HCT116 (cell line): ENCODE results near the gene LIN7B. TPM values are rescaled to one million over a fixed set of nuclear protein-coding genes. Genes with fewer than 3 reads are reported as not detected.

ENCODE experiments used
- ATAC-seq: fragments of 200-7000 bp; cut with Tn5 transposase; 2 replicates; pipeline ENCODE4 v1.9.1; 2020; ENCODE audit warnings: mild to moderate bottlenecking, moderate library complexity
- BruUV-seq: library from RNA; stranded (reverse); fragments of 400-500 nt; replicated peaks from 2 replicates; lab custom pipeline; 2021; lab: Mats Ljungman, UMichigan
- CTCF ChIA-PET: fragments of 300-600 bp; sonication (Branson Sonifier 250); formaldehyde crosslinking; loops from one replicate; lab custom pipeline; 2021; ENCODE audit warnings: antibody characterized with exemption; lab: Charles Lee
- POLR2A ChIA-PET: fragments of 300-600, 350-600 bp; sonication (Branson Sonifier 250); formaldehyde crosslinking; loops from one replicate; lab custom pipeline; 2021; ENCODE audit warnings: antibody characterized with exemption; lab: Charles Lee
- RAD21 ChIA-PET, 2 experiments: fragments of 300-600 bp; sonication (Branson Sonifier 250); formaldehyde crosslinking; loops; one replicate each; lab custom pipeline; 2023; ENCODE audit warnings: low total read pairs in 2 of 2; ENCODE audit not compliant: uncharacterized antibody in 2 of 2, unreplicated experiment in 2 of 2, low non-redundant PET in 1 of 2; lab: Charles Lee
- DNase-seq: peaks from one replicate; pipeline ENCODE4 v3.0.0-alpha.2; 2010; ENCODE audit warnings: low read depth, low spot score
- H2AFZ ChIP-seq: fragments of 200-600 bp; shearing (Covaris generic), sonication (generic); 2 replicates; pipeline ENCODE4 v1.6.1; 2017; ENCODE audit warnings: low read depth, mixed run types, mixed read lengths, antibody characterized with exemption, low read length; ENCODE audit not compliant: poor library complexity, severe bottlenecking
- H3K27ac ChIP-seq: 2 replicates; pipeline ENCODE4 v1.5.1; 2012; ENCODE audit warnings: low read depth, low read length
- H3K27me3 ChIP-seq: fragments of 200-600 bp; sonication (generic); 2 replicates; pipeline ENCODE4 v1.6.1; 2016; ENCODE audit warnings: mixed run types, low read length, mixed read lengths; ENCODE audit not compliant: insufficient read depth
- H3K36me3 ChIP-seq, 2 experiments: fragments of 200-500 bp in 1 of 2; fragments of 200-600 bp in 1 of 2; sonication (Bioruptor generic) in 1 of 2; sonication (generic) in 1 of 2; 2 replicates each; pipeline versions ENCODE4 v1.5.1 to v1.6.1; 2014 to 2016; ENCODE audit warnings: low read length in 2 of 2, inconsistent platforms in 1 of 2, mixed read lengths in 1 of 2, mixed run types in 1 of 2; ENCODE audit not compliant: insufficient read depth in 2 of 2, control insufficient read depth in 1 of 2
- H3K4me1 ChIP-seq, 2 experiments: fragments of 200-600 bp in 1 of 2; sonication (generic) in 1 of 2; 2 replicates each; pipeline versions ENCODE4 v1.5.1 to v1.6.1; 2012 to 2017; ENCODE audit warnings: low read length in 2 of 2, inconsistent platforms in 1 of 2, mild to moderate bottlenecking in 1 of 2, mixed read lengths in 1 of 2, mixed run types in 1 of 2, moderate library complexity in 1 of 2; ENCODE audit not compliant: insufficient read depth in 2 of 2, control insufficient read depth in 1 of 2
- H3K4me2 ChIP-seq: fragments of 200-600 bp; sonication (generic); 2 replicates; pipeline ENCODE4 v1.6.1; 2017; ENCODE audit warnings: mixed run types, low read length, mixed read lengths
- H3K4me3 ChIP-seq, 2 experiments: fragments of 200-600 bp in 1 of 2; sonication (generic) in 1 of 2; replicated peaks in 1 of 2; 2 replicates each; pipeline ENCODE4 v1.5.1; 2011 to 2016; ENCODE audit warnings: low read length in 2 of 2, control low read depth in 1 of 2, low read depth in 1 of 2, mild to moderate bottlenecking in 1 of 2, mixed read lengths in 1 of 2, mixed run types in 1 of 2
- H3K79me2 ChIP-seq: fragments of 200-600 bp; sonication (generic); 2 replicates; pipeline ENCODE4 v1.6.1; 2017; ENCODE audit warnings: mild to moderate bottlenecking, mixed run types, low read length, moderate library complexity, mixed read lengths; ENCODE audit not compliant: insufficient read depth
- H3K9ac ChIP-seq: fragments of 200-600 bp; sonication (generic); 2 replicates; pipeline ENCODE4 v1.6.1; 2016; ENCODE audit warnings: low read length, mixed read lengths
- H3K9me2 ChIP-seq: fragments of 200-600 bp; sonication (generic), shearing (Covaris generic); 2 replicates; pipeline ENCODE4 v1.6.1; 2017; ENCODE audit warnings: mixed run types, mild to moderate bottlenecking, moderate library complexity; ENCODE audit not compliant: insufficient read depth
- H3K9me3 ChIP-seq, 2 experiments: fragments of 200-500 bp in 1 of 2; fragments of 200-600 bp in 1 of 2; sonication (Bioruptor generic) in 1 of 2; sonication (generic) in 1 of 2; 2 replicates each; pipeline ENCODE4 v1.6.1; 2014 to 2017; ENCODE audit warnings: low read length in 2 of 2, mixed read lengths in 2 of 2, inconsistent platforms in 1 of 2, low read depth in 1 of 2, mild to moderate bottlenecking in 1 of 2, mixed run types in 1 of 2, moderate library complexity in 1 of 2; ENCODE audit not compliant: control insufficient read depth in 1 of 2, insufficient read depth in 1 of 2
- H4K20me1 ChIP-seq: fragments of 200-600 bp; sonication (generic), shearing (Covaris generic); 2 replicates; pipeline ENCODE4 v1.6.1; 2017; ENCODE audit warnings: mixed run types, mild to moderate bottlenecking, moderate library complexity; ENCODE audit not compliant: insufficient read depth
- ATF3 ChIP-seq: IDR thresholded peaks from 2 replicates; pipeline ENCODE4 v1.6.1; 2012
- CEBPB ChIP-seq: IDR thresholded peaks from 2 replicates; pipeline ENCODE4 v1.6.1; 2012; ENCODE audit warnings: low read depth
- CTCF ChIP-seq, 3 experiments: fragments of 200-600 bp in 1 of 3; sonication (generic) in 1 of 3; IDR thresholded peaks in 2 of 3; conservative IDR thresholded peaks in 1 of 3; 2 replicates each; pipeline ENCODE4 v1.5.1; 2012 to 2017; ENCODE audit warnings: low read depth in 2 of 3, low read length in 2 of 3, antibody characterized with exemption in 1 of 3, borderline replicate concordance in 1 of 3, control low read depth in 1 of 3, mild to moderate bottlenecking in 1 of 3, mixed read lengths in 1 of 3, mixed run types in 1 of 3, moderate library complexity in 1 of 3; ENCODE audit not compliant: insufficient read depth in 1 of 3
- ELF1 ChIP-seq: IDR thresholded peaks from 2 replicates; pipeline ENCODE4 v1.6.1; 2012; ENCODE audit warnings: low read depth, borderline replicate concordance
- EZH2phosphoT487 ChIP-seq: fragments of 200-600 bp; IDR thresholded peaks from 2 replicates; pipeline ENCODE4 v1.6.1; 2018; ENCODE audit warnings: antibody characterized with exemption, borderline replicate concordance
- FOSL1 ChIP-seq: IDR thresholded peaks from 2 replicates; pipeline ENCODE4 v1.6.1; 2012; ENCODE audit warnings: low read depth
- MAX ChIP-seq: IDR thresholded peaks from 2 replicates; pipeline ENCODE4 v1.6.1; 2012
- SIN3A ChIP-seq: IDR thresholded peaks from 2 replicates; pipeline ENCODE4 v1.6.1; 2012; ENCODE audit warnings: low read depth
- SRF ChIP-seq: IDR thresholded peaks from 2 replicates; pipeline ENCODE4 v1.6.1; 2012; ENCODE audit warnings: low read depth
- TCF7L2 ChIP-seq: IDR thresholded peaks from 2 replicates; pipeline ENCODE4 v1.7.0; 2011; ENCODE audit warnings: borderline replicate concordance, inconsistent platforms; ENCODE audit not compliant: insufficient read depth, insufficient read length; ENCODE audit errors: extremely low read depth
- ZBTB33 ChIP-seq: IDR thresholded peaks from 2 replicates; pipeline ENCODE4 v1.6.1; 2011; ENCODE audit warnings: mild to moderate bottlenecking, low read length, moderate library complexity; ENCODE audit not compliant: insufficient replicate concordance; ENCODE audit errors: extremely low read depth
- ZFX ChIP-seq: fragments of 450-650 bp; IDR thresholded peaks from 2 replicates; pipeline ENCODE4 v1.6.1; 2017
- intact Hi-C: fragments of 100-400 bp; cut with micrococcal nuclease; formaldehyde crosslinking; loops from 2 replicates; pipeline ENCODE4 v1.10.0; 2022
- total RNA-seq: library from RNA; stranded (reverse); gene quantifications from one replicate; pipeline ENCODE4 v1.2.1, GENCODE V29; 2021; ENCODE audit not compliant: unreplicated experiment

LIN7B gene
- total RNA-seq, 1 experiment from 2014 or later = 7.2 TPM

- no peak for TF ChIP-seq CEBPB
- TF ChIP-seq TCF7L2 = no peak
- TF ChIP-seq ZBTB33 = no peak
- TF ChIP-seq SIN3A = no peak
- no TSS peak for BruUV-seq
- POLR2A ChIA-PET = interaction anchor here (1.2 kb wide), 1 partner anchor 8 kb away, joined by 5 read pairs; no protein-coding TSS in a partner anchor
Measured at GRCh38 chr19:49135686-49136085, 21.5 kb downstream of the LIN7B start.

GRCh38 chr19:49136771-49137171, 22.6 kb downstream of the LIN7B start:
- H4K20me1 ChIP-seq = no peaks in the 10 kb centered on the region
- DNase-seq (no peak), ATAC-seq (no peak)
- POLR2A ChIA-PET = interaction anchor here (1.2 kb wide), 1 partner anchor 9 kb away, joined by 5 read pairs; no protein-coding TSS in a partner anchor
- H3K4me1 ChIP-seq = peaks cover 4 to 16% of the 10 kb centered on the region in 2 experiments
- no peak overlapping the region for H3K9ac ChIP-seq
- intact Hi-C loops = no loop called here
- H3K9me3 ChIP-seq = no peaks in the 10 kb centered on the region
- H3K4me3 ChIP-seq = no peak overlapping the region
- no peaks in the 10 kb centered on the region for H3K79me2 ChIP-seq
- H3K27ac ChIP-seq = no peak overlapping the region; the same call in 1 of the 2 replicates
- peaks cover 0 to 9% of the 10 kb centered on the region in 2 experiments; a peak in 1 of 4 replicates for H3K36me3 ChIP-seq
- RAD21 ChIA-PET = no interaction called here
- BruUV-seq = no TSS peak
- H2AFZ ChIP-seq = no peak overlapping the region
- H3K27me3 ChIP-seq = no peaks in the 10 kb centered on the region
- H3K4me2 ChIP-seq = no peak overlapping the region
- CTCF ChIA-PET = interaction anchor here (1.0 to 3.3 kb wide), 2 partner anchors 9 kb away, joined by 3 to 19 read pairs; no protein-coding TSS in a partner anchor
- H3K9me2 ChIP-seq = no peaks in the 10 kb centered on the region
- no peak for TF ChIP-seq CTCF (IDR thresholded peaks at IDR 0.05 in 2 of 3, conservative IDR thresholded peaks at IDR 0.05 in 1 of 3; ENCODE audit: borderline replicate concordance in 1 of 3, insufficient read depth in 1 of 3, low read depth in 2 of 3, low read length in 2 of 3)
- TF ChIP-seq MAX = no peak
- no peak for TF ChIP-seq ZBTB33
- no peak for TF ChIP-seq TCF7L2
- no peak for TF ChIP-seq ELF1
- no peak for TF ChIP-seq CEBPB
- no peak for TF ChIP-seq FOSL1
- no peak for TF ChIP-seq ATF3
- no peak for TF ChIP-seq SRF
- no peak for TF ChIP-seq ZFX
- no peak for TF ChIP-seq EZH2phosphoT487

More at GRCh38 chr19:49135686-49136085, 21.5 kb downstream of the LIN7B start:
- DNase-seq = no peak
- Histone ChIP-seq H4K20me1 (no peaks in the 10 kb centered on the region), H3K4me1 (peaks cover 4 to 16% of the 10 kb centered on the region in 2 experiments), H3K4me2 (peak overlapping the region; percentile 33), H3K9ac (no peak overlapping the region), H3K79me2 (no peaks in the 10 kb centered on the region), H3K9me3 (no peaks in the 10 kb centered on the region), H3K4me3 (no peak overlapping the region), H3K36me3 (peaks cover 0 to 9% of the 10 kb centered on the region in 2 experiments; a peak in 1 of 4 replicates), H2AFZ (no peak overlapping the region), H3K9me2 (no peaks in the 10 kb centered on the region), H3K27me3 (no peaks in the 10 kb centered on the region), H3K27ac (peak overlapping the region; percentile 68)
- intact Hi-C loops = no loop called here
- ATAC-seq = no peak
- RAD21 ChIA-PET = no interaction called here
- CTCF ChIA-PET = interaction anchor here (0.6 to 3.3 kb wide), 3 partner anchors 10 to 63 kb away, joined by 3 to 19 read pairs (median 5); no protein-coding TSS in a partner anchor
